HG02610 (cell line): Measurements from ENCODE around the gene WWP2.
A peak's percentile ranks its signal among the peaks of the same experiment; 100 is the strongest.

Source experiments
- ATAC-seq: cut with Tn5 transposase; IDR thresholded peaks from one replicate; pipeline ENCODE4 v1.9.1; 2021; ENCODE audit warnings: mild to moderate bottlenecking, moderate library complexity; ENCODE audit not compliant: unreplicated experiment

Gene WWP2

GRCh38 chr16:69830146-69830533, 68.0 kb downstream of the WWP2 start:
- no peak for ATAC-seq

- ATAC-seq: no peak
Measured at GRCh38 chr16:69830534-69831211, 68.5 kb downstream of the WWP2 start.

GRCh38 chr16:69831212-69832123, 69.3 kb downstream of the WWP2 start:
- no peak for ATAC-seq

GRCh38 chr16:69833357-69834282, 71.5 kb downstream of the WWP2 start:
- ATAC-seq: no peak

- ATAC-seq: peak; percentile 81
Measured at GRCh38 chr16:69834807-69835466, 72.8 kb downstream of the WWP2 start.

- no peak for ATAC-seq
Measured at GRCh38 chr16:69836257-69836656, 74.1 kb downstream of the WWP2 start.

- no peak for ATAC-seq
Measured at GRCh38 chr16:69837380-69837779, 75.2 kb downstream of the WWP2 start.

GRCh38 chr16:69838489-69838888, 76.4 kb downstream of the WWP2 start:
- no peak for ATAC-seq

GRCh38 chr16:69839240-69839688, 77.1 kb downstream of the WWP2 start:
- ATAC-seq: no peak

- no peak for ATAC-seq
Measured at GRCh38 chr16:69839798-69840409, 77.8 kb downstream of the WWP2 start.

- no peak for ATAC-seq
Measured at GRCh38 chr16:69840975-69841374, 78.8 kb downstream of the WWP2 start.

- no peak for ATAC-seq
Measured at GRCh38 chr16:69844441-69844840, 82.3 kb downstream of the WWP2 start.

- ATAC-seq: no peak
Measured at GRCh38 chr16:69845181-69845580, 83.0 kb downstream of the WWP2 start.

- no peak for ATAC-seq
Measured at GRCh38 chr16:69847643-69848042, 85.5 kb downstream of the WWP2 start.

- ATAC-seq: no peak
Measured at GRCh38 chr16:69848637-69849545, 86.8 kb downstream of the WWP2 start.

GRCh38 chr16:69851491-69852240, 89.5 kb downstream of the WWP2 start:
- no peak for ATAC-seq

- no peak for ATAC-seq
Measured at GRCh38 chr16:69852815-69853214, 90.7 kb downstream of the WWP2 start.

GRCh38 chr16:69853481-69853880, 91.3 kb downstream of the WWP2 start:
- ATAC-seq: no peak
